ENCODE measurements around the gene CLIC5. TPM values are rescaled to one million over a fixed set of nuclear protein-coding genes. Genes with fewer than 3 reads are reported as not detected.
A peak's percentile ranks its signal among the peaks of the same experiment; 100 is the strongest.

Gene CLIC5
- total RNA-seq, 4 donors from 2014 or later, result 78.6 to 97.0 (median 91.7) TPM

DNA sequence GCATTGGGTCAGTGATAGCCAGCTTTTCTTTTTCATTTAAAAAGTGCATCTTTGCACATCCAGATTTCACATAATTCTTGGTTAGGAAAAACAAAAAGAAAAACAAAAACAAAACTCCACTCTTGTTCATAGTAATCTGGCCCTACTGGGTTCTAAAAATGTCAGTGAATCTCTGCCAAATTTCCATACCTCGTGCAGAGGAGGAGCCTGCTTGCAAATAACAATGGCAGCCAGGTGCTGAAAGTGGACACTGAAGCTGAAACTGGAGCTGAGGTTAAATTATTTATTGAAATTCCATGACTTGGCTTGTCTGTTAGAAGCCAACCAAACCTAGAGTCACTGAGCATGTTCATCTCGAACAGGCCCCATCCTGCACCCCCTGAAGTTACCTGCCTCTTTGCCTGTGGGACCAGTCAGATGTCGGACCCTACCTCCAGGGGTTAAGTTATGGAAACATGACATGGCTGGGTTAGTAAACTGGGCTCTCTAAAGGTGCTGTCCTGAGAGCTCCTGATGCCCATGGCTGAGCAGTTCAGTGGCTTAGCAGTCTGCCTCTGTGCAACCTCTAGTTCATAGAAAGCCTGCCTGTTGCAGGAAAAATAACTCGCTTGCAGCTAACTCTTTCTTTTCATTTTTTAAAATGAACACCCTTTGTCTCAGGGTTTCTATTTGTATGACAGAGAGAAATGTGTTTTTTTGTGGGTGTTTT lies 42.7 kb downstream of the CLIC5 start:
- no peaks in the 10 kb centered on the region for H3K36me3 ChIP-seq
- DNase-seq (peak in 1 of 2 donors; percentile 23), ATAC-seq (peak; percentile 37 to 69)
- in situ Hi-C loops (cut with MboI; ENCODE audit: low sequenced_read_pairs in 4 of 4), result no loop called here
- H3K9me3 ChIP-seq, result no peaks in the 10 kb centered on the region
- H3K27me3 ChIP-seq, result no peaks in the 10 kb centered on the region
- intact Hi-C loops (cut with DNase I; ENCODE audit: low total_unique reads), result loop anchor here (1.0 kb wide), 1 partner anchor 11 kb away; no protein-coding TSS in a partner anchor
- peak overlapping the region; percentile 55 to 78 (median 66) for H3K27ac ChIP-seq
- peaks cover 75 to 82% of the 10 kb centered on the region in 2 donors for H3K4me1 ChIP-seq
- TF ChIP-seq, protein P1, sequence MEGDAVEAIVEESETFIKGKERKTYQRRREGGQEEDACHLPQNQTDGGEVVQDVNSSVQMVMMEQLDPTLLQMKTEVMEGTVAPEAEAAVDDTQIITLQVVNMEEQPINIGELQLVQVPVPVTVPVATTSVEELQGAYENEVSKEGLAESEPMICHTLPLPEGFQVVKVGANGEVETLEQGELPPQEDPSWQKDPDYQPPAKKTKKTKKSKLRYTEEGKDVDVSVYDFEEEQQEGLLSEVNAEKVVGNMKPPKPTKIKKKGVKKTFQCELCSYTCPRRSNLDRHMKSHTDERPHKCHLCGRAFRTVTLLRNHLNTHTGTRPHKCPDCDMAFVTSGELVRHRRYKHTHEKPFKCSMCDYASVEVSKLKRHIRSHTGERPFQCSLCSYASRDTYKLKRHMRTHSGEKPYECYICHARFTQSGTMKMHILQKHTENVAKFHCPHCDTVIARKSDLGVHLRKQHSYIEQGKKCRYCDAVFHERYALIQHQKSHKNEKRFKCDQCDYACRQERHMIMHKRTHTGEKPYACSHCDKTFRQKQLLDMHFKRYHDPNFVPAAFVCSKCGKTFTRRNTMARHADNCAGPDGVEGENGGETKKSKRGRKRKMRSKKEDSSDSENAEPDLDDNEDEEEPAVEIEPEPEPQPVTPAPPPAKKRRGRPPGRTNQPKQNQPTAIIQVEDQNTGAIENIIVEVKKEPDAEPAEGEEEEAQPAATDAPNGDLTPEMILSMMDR (IDR thresholded peaks at IDR 0.05 in 4 of 5, conservative IDR thresholded peaks at IDR 0.05 in 1 of 5), result no peak
- no peak for TF ChIP-seq POLR2A (IDR thresholded peaks at IDR 0.05)
- no peak overlapping the region for H3K4me3 ChIP-seq

DNA sequence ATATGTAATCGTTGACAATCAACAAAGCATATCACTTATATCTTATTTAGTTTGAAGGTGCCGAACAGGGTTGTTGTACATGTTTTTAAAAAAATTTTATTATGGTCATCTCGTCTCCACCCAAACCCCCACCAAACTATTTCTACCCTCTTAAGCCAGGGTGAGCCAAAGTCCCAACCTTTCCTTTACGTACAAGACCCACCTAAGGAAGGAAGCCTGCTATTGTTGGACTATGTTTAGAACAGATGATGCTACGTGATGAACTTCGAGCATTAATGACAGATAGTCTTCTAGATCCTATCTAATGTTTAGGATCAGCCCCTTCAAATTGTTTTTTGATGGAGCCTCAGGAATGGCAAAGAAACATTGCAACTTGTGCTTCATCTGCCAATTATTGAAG lies 44.4 kb downstream of the CLIC5 start:
- in situ Hi-C loops (cut with MboI; ENCODE audit: low sequenced_read_pairs in 4 of 4), result no loop called here
- H3K9me3 ChIP-seq, result no peaks in the 10 kb centered on the region
- peak overlapping the region; percentile 55 to 78 (median 66) for H3K27ac ChIP-seq
- intact Hi-C loops (cut with DNase I; ENCODE audit: low total_unique reads), result no loop called here
- no peaks in the 10 kb centered on the region for H3K27me3 ChIP-seq
- no peak overlapping the region for H3K4me3 ChIP-seq
- H3K4me1 ChIP-seq, result peaks cover 82 to 85% of the 10 kb centered on the region in 2 donors
- TF ChIP-seq, protein P1 (IDR thresholded peaks at IDR 0.05 in 4 of 5, conservative IDR thresholded peaks at IDR 0.05 in 1 of 5), result no peak
- no peak for TF ChIP-seq POLR2A (IDR thresholded peaks at IDR 0.05)
- DNase-seq (no peak), ATAC-seq (no peak)
- H3K36me3 ChIP-seq, result no peaks in the 10 kb centered on the region

DNA sequence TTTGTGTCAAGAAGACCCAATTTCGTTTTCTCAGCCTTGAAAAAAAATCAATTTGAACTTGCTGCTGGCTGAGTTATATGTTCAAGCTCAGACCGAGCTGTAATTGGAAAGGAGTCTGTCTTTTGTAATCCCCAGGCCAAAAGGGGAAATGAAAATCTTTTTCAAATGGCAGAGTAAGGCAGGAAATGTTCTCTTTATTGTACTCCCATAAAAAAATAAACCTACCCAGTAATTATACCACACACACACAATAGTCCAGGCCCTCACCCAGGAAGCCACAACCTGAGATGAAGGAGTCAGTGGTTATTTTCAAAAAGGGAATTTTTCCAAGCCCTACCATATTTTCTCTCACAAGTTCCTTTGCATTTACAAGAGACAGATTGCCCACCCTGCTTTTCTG lies 45.3 kb downstream of the CLIC5 start:
- in situ Hi-C loops (cut with MboI; ENCODE audit: low sequenced_read_pairs in 4 of 4), result no loop called here
- Histone ChIP-seq H3K4me1 (peaks cover 85 to 87% of the 10 kb centered on the region in 2 donors), H3K36me3 (no peaks in the 10 kb centered on the region), H3K4me3 (no peak overlapping the region), H3K27me3 (no peaks in the 10 kb centered on the region), H3K9me3 (no peaks in the 10 kb centered on the region), H3K27ac (peak overlapping the region; percentile 55 to 78 (median 66))
- DNase-seq (no peak), ATAC-seq (no peak)
- intact Hi-C loops (cut with DNase I; ENCODE audit: low total_unique reads), result no loop called here
- no peak for TF ChIP-seq POLR2A (IDR thresholded peaks at IDR 0.05)
- TF ChIP-seq, protein P1 (IDR thresholded peaks at IDR 0.05 in 4 of 5, conservative IDR thresholded peaks at IDR 0.05 in 1 of 5), result no peak

DNA sequence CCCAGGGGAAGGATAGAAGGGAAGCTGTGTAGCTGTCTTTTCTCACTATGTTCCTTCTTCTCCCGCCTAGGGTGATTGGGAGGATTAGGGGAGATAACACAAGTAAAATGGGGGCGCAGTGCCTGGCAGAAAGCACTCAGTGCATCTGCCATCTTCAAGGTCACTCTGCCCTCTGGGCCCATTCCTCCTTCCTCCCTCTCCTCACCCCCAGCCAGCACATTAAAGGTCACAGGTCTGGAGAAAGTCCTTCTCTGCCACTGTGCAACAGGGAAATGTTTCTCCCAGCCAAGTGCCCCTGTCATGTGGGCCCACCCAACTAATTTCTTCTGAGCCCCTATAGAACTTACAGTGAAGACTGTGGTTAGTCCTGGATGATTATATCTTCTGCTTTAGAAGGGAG lies 45.8 kb downstream of the CLIC5 start:
- H3K27ac ChIP-seq, result peak overlapping the region; percentile 55 to 78 (median 66)
- H3K9me3 ChIP-seq, result no peaks in the 10 kb centered on the region
- intact Hi-C loops (cut with DNase I; ENCODE audit: low total_unique reads), result no loop called here
- no peak for TF ChIP-seq POLR2A (IDR thresholded peaks at IDR 0.05)
- TF ChIP-seq, protein P1 (IDR thresholded peaks at IDR 0.05 in 4 of 5, conservative IDR thresholded peaks at IDR 0.05 in 1 of 5), result no peak
- no peaks in the 10 kb centered on the region for H3K27me3 ChIP-seq
- H3K36me3 ChIP-seq, result no peaks in the 10 kb centered on the region
- DNase-seq (no peak), ATAC-seq (no peak)
- in situ Hi-C loops (cut with MboI; ENCODE audit: low sequenced_read_pairs in 4 of 4), result no loop called here
- H3K4me1 ChIP-seq, result peaks cover 81 to 85% of the 10 kb centered on the region in 2 donors
- no peak overlapping the region for H3K4me3 ChIP-seq
